PC-9 (cell line): Measurements from ENCODE around the gene URB2. TPM values are rescaled to one million over a fixed set of nuclear protein-coding genes. Genes with fewer than 3 reads are reported as not detected.
A peak's percentile ranks its signal among the peaks of the same experiment; 100 is the strongest.

Source experiments
- BruUV-seq: library from RNA; stranded (reverse); fragments of 400-500 nt; replicated peaks from 2 replicates; lab custom pipeline; 2021; lab: Mats Ljungman, UMichigan
- CTCF ChIA-PET: fragments of 300-600 bp; sonication (Branson Sonifier 250); formaldehyde crosslinking; loops from one replicate; lab custom pipeline; 2022; ENCODE audit warnings: antibody characterized with exemption; lab: Charles Lee
- POLR2A ChIA-PET: fragments of 300-600 bp; sonication (Branson Sonifier 250); formaldehyde crosslinking; loops from one replicate; lab custom pipeline; 2022; ENCODE audit warnings: antibody characterized with exemption; ENCODE audit not compliant: unreplicated experiment; lab: Charles Lee
- DNase-seq, 2 experiments: peaks; one replicate each; pipeline versions ENCODE4 v3.0.0 to v3.0.0-alpha.2; 2015 to 2022; ENCODE audit warnings: mixed read lengths in 1 of 2
- H2AFZ ChIP-seq: fragments of 200-600 bp; sonication (generic); 2 replicates; pipeline ENCODE4 v1.8.1; 2017; ENCODE audit warnings: antibody characterized with exemption
- H3F3A ChIP-seq: fragments of 200-600 bp; sonication (generic); 2 replicates; pipeline ENCODE4 v1.8.1; 2017; ENCODE audit warnings: antibody characterized with exemption, mild to moderate bottlenecking, low read depth; ENCODE audit not compliant: insufficient read depth
- H3K27ac ChIP-seq: fragments of 200-600 bp; sonication (generic); 2 replicates; pipeline ENCODE4 v1.6.1; 2016; ENCODE audit warnings: mixed run types
- H3K27me3 ChIP-seq: fragments of 200-600 bp; sonication (generic); 2 replicates; pipeline ENCODE4 v1.6.1; 2016; ENCODE audit warnings: low read depth, mixed run types; ENCODE audit not compliant: insufficient read depth
- H3K36me3 ChIP-seq: fragments of 200-600 bp; sonication (generic); 2 replicates; pipeline ENCODE4 v1.6.1; 2016; ENCODE audit warnings: low read depth, mixed run types
- H3K4me1 ChIP-seq: fragments of 200-600 bp; sonication (generic); replicated peaks from 2 replicates; pipeline ENCODE4 v1.6.1; 2016; ENCODE audit warnings: mixed run types; ENCODE audit not compliant: insufficient read depth
- H3K4me2 ChIP-seq: fragments of 200-600 bp; sonication (generic); 2 replicates; pipeline ENCODE4 v1.6.1; 2017; ENCODE audit warnings: mixed run types
- H3K4me3 ChIP-seq: fragments of 200-600 bp; sonication (generic); 2 replicates; pipeline ENCODE4 v1.6.1; 2016; ENCODE audit warnings: mixed run types
- H3K79me2 ChIP-seq: fragments of 200-600 bp; sonication (generic); 2 replicates; pipeline ENCODE4 v1.6.1; 2017; ENCODE audit warnings: low read depth, mixed run types
- H3K9me2 ChIP-seq: fragments of 200-600 bp; sonication (generic); 2 replicates; pipeline ENCODE4 v1.8.1; 2017; ENCODE audit warnings: mild to moderate bottlenecking; ENCODE audit not compliant: insufficient read depth
- H3K9me3 ChIP-seq: fragments of 200-600 bp; sonication (generic); 2 replicates; pipeline ENCODE4 v1.8.1; 2016; ENCODE audit warnings: low read depth; ENCODE audit not compliant: insufficient read depth
- H4K20me1 ChIP-seq: fragments of 200-600 bp; sonication (generic); 2 replicates; pipeline ENCODE4 v1.8.1; 2017; ENCODE audit not compliant: insufficient read depth
- CTCF ChIP-seq: fragments of 200-600 bp; sonication (generic); conservative IDR thresholded peaks from 2 replicates; pipeline ENCODE4 v1.6.1; 2017; ENCODE audit warnings: mixed run types, antibody characterized with exemption, mild to moderate bottlenecking, moderate library complexity
- EZH2 ChIP-seq: fragments of 200-600 bp; sonication (generic); IDR thresholded peaks from 2 replicates; pipeline ENCODE4 v1.8.0; 2017; ENCODE audit warnings: antibody characterized with exemption, low read depth
- intact Hi-C: fragments of 100-400 bp; cut with micrococcal nuclease; formaldehyde crosslinking; loops from one replicate; pipeline ENCODE4 v1.10.0; 2022; ENCODE audit not compliant: unreplicated experiment
- total RNA-seq: library from RNA; stranded (reverse); gene quantifications from 2 replicates; pipeline ENCODE4 v1.2.3, GENCODE V29; 2021

URB2 gene
- total RNA-seq, 1 experiment from 2014 or later, result 6.6 TPM

GRCh38 chr1:229643996-229644745, 18.1 kb downstream of the URB2 start:
- no peaks in the 10 kb centered on the region for H3K9me3 ChIP-seq
- H3K36me3 ChIP-seq, result peaks cover 16% of the 10 kb centered on the region; the same call in 1 of the 2 replicates
- CTCF ChIA-PET, result no interaction called here
- peaks cover 9% of the 10 kb centered on the region; the same call in 1 of the 2 replicates for H3K4me1 ChIP-seq
- peaks cover 17% of the 10 kb centered on the region for H4K20me1 ChIP-seq
- no peak for TF ChIP-seq CTCF
- TF ChIP-seq EZH2, result no peak
- H2AFZ ChIP-seq, result no peak overlapping the region
- peak in 1 of 2 experiments; percentile 49 for DNase-seq
- no peaks in the 10 kb centered on the region for H3F3A ChIP-seq
- no peak overlapping the region for H3K4me2 ChIP-seq
- intact Hi-C loops, result no loop called here
- no TSS peak for BruUV-seq
- POLR2A ChIA-PET, result no interaction called here
- H3K9me2 ChIP-seq, result no peaks in the 10 kb centered on the region
- peaks cover 10% of the 10 kb centered on the region; the same call in 1 of the 2 replicates for H3K79me2 ChIP-seq
- no peak overlapping the region for H3K4me3 ChIP-seq
- H3K27ac ChIP-seq, result no peak overlapping the region
- H3K27me3 ChIP-seq, result no peaks in the 10 kb centered on the region

DNA sequence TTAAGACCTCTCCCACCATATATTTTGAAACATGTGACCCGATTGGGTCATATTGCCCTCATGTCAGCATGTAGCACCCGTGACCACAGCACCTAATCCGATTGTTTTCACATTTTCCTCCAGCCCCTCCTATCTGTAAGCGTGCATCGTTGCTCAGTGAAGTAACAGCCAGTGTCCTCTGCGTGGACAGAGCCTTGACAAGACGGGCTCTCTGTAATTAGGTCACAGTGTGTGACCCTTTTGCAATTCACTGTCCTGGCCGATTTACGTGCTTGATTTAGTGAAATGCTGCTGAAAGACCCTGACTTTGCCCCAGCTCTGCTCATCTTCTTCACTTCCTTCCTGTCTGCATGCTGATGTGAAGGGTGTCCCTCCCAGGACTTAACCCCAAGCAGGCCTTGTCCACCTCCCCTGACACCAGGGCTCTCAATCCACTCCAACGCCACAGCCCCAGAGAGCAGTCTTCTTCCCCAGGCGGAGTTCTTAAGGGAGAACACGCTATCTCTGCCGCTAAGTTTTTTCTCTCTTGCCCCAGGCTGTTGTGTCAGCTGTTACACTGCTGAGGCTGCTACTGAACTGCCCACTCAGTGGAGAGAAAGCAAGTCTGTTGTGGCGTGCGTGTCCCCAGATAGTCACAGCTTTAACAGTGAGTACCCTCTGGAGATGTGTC, 19.4 kb downstream of the URB2 start:
- Histone ChIP-seq H3K4me3 (no peak overlapping the region), H3K36me3 (0 out of 2 replicates have a peak, but pooled peaks cover 24% of the 10 kb centered on the region), H3K4me2 (no peak overlapping the region), H4K20me1 (peaks cover 19% of the 10 kb centered on the region), H3K9me2 (no peaks in the 10 kb centered on the region), H3K79me2 (peaks cover 10% of the 10 kb centered on the region; the same call in 1 of the 2 replicates), H3K4me1 (peaks cover 9% of the 10 kb centered on the region; the same call in 1 of the 2 replicates), H3F3A (no peaks in the 10 kb centered on the region), H3K9me3 (no peaks in the 10 kb centered on the region), H2AFZ (no peak overlapping the region), H3K27me3 (no peaks in the 10 kb centered on the region), H3K27ac (no peak overlapping the region)
- ChIA-PET CTCF (no interaction called here), POLR2A (no interaction called here)
- no peak for DNase-seq
- TF ChIP-seq EZH2 (no peak), CTCF (no peak)
- BruUV-seq, result no TSS peak
- intact Hi-C loops, result no loop called here

DNA sequence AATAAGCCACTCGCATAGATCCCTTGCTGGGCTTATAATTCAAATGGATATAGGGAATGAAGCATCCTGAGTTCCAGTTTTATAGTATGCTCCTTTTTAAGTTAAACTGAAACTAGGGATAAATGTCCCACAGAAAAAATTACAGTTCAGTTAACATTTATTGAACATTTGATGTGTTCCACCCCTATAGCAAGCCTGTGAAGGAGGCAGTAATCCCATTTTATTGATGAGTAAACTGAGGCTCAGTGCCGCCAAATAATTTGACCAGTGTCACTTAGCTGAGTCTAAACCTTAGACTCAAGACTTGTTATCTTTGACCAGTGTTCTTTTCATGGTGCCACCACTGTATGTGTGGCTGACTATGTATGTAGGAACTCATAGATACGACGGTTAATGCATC, 22.4 kb downstream of the URB2 start:
- H3K4me2 ChIP-seq, result no peak overlapping the region
- peaks cover 16% of the 10 kb centered on the region for H4K20me1 ChIP-seq
- H3K4me1 ChIP-seq, result peaks cover 6% of the 10 kb centered on the region; the same call in 1 of the 2 replicates
- H2AFZ ChIP-seq, result no peak overlapping the region
- BruUV-seq, result no TSS peak
- TF ChIP-seq CTCF (no peak), EZH2 (no peak)
- intact Hi-C loops, result no loop called here
- CTCF ChIA-PET, result no interaction called here
- no peak overlapping the region for H3K4me3 ChIP-seq
- 0 out of 2 replicates have a peak, but pooled peaks cover 24% of the 10 kb centered on the region for H3K36me3 ChIP-seq
- DNase-seq, result no peak
- H3F3A ChIP-seq, result no peaks in the 10 kb centered on the region
- H3K27ac ChIP-seq, result no peak overlapping the region
- no peaks in the 10 kb centered on the region for H3K79me2 ChIP-seq
- H3K9me3 ChIP-seq, result no peaks in the 10 kb centered on the region
- H3K9me2 ChIP-seq, result no peaks in the 10 kb centered on the region
- POLR2A ChIA-PET, result no interaction called here
- H3K27me3 ChIP-seq, result no peaks in the 10 kb centered on the region
